ENCODE results near the gene SERPINB13.

Gene SERPINB13, protein sequence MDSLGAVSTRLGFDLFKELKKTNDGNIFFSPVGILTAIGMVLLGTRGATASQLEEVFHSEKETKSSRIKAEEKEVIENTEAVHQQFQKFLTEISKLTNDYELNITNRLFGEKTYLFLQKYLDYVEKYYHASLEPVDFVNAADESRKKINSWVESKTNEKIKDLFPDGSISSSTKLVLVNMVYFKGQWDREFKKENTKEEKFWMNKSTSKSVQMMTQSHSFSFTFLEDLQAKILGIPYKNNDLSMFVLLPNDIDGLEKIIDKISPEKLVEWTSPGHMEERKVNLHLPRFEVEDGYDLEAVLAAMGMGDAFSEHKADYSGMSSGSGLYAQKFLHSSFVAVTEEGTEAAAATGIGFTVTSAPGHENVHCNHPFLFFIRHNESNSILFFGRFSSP
- 0 to 0.29 (median 0.05) reads per million in 18 experiments for total RNA-seq

DNA sequence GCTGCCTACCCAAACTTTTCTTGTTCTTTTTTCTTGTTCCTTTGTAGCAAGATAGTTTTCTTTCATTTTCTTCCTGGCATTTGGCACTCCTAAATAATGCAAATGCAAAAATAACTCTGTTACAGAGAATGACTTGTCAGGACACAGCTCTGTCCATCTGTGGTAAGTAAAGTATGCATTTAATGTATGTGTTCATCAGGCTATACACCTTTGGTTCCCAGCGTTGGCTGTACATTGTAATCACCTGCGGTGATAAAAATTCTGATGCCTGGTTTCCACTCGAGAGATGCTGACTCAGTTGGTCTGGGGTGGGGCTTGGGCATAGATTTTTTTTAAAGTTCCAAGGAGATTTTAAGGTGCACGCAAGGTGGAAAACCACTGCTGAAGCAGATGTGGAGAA is at the start of gene SERPINB13:
Gene SERPINB13 (plus strand): TSS at position 378 of the 400 bp plus-strand sequence. CDS start 1,325 bp downstream, outside the sequence.
- no peak for DNase-seq

DNA sequence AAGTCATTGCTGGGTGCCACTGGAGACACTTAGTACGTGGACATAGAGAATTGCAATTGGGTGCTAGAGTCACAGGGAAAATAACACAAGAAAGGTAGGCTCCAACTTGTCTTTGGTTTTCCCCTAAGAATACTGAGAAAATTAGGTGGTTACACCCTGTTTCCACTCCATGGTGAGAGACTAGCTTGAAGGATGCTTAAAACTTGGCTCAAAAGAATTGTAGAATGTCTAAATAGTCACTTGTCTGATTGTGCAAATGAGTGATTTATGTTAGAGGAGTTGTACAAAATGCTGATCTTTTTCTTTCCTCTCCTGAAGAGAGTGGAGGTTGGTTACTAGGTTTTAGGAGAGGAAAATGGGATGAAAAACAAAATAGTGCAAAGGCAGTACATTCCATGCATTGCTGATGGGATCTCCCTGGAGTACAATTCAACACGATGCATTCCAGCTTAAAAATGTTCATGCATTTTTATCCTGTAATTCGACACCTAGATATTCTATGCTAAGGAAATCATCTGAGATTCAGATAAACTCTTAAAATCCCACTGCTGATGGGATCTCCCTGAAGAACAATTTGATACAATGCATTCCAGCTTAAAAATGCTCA is 47.1 kb upstream of the SERPINB13 start:
- DNase-seq: no peak

DNA sequence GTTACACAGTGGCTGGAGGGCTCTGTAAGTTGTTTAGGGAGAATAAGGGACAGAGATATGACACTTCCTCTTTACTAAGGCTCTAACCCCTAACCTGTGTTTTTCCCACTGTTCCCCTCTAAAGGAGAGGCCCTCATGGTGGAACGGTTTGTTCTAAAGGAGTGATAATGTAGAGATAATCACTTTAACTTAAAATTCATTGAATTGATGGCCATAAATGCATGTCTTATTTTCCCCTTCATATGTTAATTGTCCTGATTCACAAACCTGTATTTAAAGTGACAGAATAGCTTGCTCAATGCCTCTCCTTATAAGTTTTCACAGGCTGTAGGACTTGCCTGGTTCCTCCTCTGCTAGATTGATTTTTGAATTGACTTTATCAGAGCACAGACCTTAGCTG is 45.1 kb upstream of the SERPINB13 start, which contains the start of gene SERPINB12:
Gene SERPINB12 (plus strand): TSS at position 301 of the 400 bp plus-strand sequence. CDS start 13,791 bp downstream, outside the sequence.
- no peak for DNase-seq

DNA sequence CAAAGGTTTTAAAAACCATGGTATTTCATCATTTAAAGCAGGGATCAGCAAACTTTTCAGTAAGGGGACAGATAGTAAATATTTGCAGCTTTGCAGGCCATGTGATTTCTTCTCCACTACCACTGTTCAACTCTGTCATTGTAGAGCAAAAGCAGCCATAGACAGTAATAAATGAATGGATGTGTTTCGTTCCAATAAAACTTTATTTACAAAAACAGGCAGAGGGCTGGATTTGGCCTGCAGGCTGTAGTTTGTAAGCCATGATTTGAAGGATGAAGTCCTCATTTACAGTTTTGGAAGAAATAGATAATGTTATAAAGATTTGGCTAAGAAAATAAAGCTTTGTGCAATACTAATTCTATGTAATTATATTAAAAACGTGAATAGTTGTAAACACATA is 43.1 kb upstream of the SERPINB13 start:
- DNase-seq: no peak

DNA sequence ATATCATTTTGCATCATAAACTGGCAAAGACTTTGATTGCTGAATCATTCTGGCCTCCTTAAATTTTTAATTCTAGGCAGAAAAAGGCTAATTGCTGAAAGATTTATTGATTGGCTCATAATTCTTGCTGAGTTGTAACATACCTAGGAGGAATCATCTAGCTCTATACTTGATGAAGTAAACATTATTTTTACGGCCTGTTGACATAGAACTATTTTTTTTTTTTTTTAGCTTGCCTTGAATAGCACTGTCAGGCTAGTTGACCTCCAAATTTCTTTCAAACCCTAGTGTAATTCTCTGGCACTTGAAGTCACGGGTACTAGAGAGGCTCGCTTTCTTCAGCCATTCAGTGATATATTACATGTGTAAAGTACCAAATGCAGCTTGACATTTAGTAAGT is 42.1 kb upstream of the SERPINB13 start:
- no peak for DNase-seq

DNA sequence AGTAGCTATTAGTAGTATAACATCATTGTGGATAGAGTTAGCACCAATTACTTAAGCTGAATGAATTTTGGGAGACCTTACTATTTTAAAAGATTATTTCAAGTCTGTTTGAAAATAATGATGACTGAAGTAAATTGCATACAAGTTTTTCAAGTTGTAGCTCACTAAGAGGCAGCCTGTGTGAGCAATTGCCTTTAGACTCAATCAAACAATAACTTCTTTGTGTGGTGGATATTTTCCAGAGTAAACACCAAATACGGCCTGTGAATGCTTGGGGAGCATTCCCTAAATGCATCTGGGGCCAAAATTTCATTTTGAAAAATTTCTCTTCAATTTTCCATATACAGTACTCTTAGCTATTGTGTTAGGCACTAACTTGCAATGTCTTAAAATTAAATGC is 37.1 kb upstream of the SERPINB13 start:
- DNase-seq: no peak

DNA sequence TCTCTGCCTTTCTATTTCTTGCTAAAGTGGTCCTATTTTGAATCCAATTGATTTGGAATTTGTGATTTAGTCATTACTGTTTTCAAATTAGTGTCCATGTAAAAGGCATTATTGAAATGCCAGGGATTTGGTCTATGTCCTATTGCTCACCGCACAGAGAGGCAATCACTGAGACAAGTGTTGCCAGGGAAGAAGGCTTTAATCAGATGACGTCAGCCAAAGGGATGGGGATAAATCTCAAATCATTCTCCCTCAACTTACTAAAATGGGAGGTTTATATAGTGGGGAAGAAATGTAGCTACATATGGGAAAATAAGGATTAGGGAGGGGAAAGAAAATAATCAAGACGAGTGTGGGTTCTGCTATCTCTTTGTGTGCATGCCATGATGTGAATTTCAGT is 35.4 kb upstream of the SERPINB13 start:
- no peak for DNase-seq

DNA sequence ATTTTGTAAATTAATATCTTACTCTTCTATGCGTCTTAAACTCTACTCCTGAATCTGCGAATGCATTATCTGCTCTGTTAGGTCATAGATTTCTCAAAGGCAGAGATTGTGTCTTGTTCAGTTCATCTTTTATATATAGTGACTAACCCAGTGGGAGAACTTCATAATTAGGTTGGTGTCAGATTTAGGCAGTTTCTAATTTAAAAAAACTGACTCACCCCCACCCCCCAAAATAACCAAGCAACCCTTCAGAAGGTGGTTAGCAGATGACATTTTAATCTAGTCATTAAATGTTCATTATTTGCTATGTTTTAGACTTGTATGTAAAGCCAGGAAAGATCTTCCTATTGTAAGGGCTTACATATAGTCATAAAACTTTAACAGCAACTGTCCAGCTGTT is 34.6 kb upstream of the SERPINB13 start:
- no peak for DNase-seq

DNA sequence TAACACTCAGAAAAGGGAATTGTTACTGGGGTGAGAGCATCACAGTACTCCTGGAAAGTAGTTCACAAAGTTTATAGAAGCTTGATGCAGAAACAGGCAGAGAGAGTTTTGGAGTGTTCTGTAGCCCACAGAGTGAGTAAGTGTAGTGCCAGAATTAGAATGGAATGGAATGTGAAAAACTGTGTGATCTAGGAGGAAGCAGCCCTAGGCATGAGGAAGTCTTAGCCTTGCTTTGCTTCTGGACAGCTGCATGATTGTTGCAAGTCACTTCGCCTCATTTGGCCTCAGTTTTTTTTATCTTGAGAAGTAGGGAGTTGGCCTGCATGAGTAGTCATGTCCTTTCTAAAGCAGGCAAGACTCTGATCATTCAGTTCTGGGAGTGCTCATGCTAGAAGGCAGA is 34.1 kb upstream of the SERPINB13 start:
- peak; percentile 84 for DNase-seq

DNA sequence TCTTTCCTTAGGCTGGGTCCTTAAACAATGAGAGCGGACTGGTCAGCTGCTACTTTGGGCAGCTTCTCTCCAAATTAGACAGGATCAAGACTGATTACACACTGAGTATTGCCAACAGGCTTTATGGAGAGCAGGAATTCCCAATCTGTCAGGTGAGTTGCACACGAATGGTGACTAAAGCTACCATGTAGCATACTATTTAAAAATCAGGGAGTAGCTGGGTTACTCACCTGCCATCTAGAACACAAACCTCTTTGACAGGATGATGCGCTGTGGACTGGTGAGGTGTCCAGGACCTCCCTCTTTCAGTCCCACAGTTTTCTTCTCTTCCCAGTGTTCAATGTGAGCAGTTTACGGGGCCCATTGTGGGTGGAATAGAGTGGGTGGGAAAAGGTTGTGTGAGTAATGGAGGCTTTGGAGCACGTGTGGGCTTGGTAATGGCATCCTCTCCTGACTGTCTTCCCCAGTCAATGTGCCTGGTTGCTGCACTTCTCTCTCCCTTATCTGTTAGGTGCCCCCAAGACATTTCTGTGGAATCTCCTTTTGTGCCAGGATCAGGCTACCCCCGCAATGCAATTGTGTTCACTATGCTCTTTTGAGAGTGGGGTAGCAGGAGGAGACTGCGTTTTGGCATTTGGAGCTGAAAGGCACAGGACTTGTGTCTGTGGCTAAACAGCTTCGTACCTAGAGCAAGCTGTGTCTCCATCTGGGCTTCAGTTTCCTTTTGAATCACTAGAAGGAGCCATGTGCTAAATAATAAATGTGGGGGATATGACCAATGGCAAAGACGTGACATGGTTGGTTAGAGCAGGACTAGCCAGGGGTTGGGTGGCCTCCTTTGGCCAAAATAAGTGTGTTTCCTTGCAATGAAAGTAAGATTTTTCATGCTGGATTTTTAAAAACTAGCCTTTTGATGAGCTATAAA is 27.3 kb upstream of the SERPINB13 start:
- no peak for DNase-seq

DNA sequence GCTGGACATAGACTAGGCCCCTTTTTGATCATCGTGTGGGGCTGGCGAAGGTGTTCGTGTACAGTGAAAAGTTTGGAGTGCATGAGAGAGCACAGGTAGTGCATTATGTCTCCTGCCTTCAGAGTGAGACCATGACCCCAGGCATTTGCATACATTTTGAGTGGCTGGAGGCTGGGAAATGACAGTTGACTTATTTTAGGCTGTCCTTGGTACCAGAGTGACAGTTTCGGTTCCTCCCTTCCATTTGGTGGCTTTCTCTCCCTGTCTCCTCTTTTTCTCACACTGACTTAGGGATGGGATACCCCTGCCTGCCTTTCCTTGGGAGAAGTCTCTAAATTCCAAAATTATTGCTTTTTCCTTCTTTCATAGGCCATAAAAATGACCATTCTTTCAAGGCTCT is 24.9 kb upstream of the SERPINB13 start:
- DNase-seq: no peak

DNA sequence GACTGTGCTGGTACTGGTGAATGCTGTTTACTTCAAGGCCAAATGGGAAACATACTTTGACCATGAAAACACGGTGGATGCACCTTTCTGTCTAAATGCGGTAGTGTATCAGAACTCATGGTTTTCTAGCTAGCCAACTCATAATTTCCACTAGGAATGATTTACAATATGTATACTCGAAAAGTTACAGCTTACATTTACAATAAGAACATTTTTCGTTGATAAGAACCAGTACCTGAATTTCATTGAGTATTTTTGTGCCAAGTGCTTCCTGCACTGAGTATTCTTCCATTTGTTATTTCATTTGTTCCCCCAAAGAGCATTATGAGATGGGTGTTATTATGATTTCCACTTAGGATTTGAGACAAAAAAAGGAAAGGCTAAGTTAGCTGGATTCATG is 23.1 kb upstream of the SERPINB13 start:
- DNase-seq: no peak

DNA sequence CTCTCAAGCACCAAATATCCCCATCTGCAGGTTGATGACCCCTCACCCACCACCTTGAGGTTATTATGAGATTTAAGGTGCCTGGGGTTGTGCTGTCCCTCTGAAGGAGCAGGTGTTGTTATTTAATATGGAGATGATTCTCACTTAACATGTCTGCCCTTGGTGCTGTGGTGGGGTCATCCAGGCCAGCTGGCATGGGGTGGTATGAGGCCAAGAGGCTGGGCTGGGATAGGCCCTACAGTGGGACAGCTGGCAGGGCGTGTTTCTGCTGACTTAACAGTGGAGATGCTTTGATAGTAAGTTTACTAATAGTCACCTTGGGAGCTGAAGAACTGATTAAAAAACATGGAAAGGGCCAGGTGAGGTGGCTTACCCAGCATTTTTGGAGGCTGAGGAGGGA is 22.6 kb upstream of the SERPINB13 start:
- DNase-seq: no peak

DNA sequence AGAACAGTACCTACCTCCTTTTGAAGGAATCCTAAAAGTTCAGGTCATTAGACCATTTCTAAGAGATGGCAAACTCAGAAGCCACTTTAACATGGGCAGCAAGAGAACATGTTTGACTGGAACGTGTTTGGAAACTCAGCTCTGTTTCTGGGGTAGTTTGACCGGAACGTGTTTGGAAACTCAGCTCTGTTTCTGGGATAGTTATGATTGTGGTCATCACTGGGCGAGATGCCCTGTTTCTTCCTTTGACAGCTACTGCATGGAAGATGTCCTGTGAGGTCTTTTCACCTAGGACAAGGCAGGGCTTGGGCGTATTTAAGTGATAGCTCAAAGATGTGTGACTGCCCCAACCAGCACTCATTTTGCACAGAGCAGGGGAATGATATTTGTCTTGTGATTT is 19.9 kb upstream of the SERPINB13 start:
- DNase-seq: no peak

DNA sequence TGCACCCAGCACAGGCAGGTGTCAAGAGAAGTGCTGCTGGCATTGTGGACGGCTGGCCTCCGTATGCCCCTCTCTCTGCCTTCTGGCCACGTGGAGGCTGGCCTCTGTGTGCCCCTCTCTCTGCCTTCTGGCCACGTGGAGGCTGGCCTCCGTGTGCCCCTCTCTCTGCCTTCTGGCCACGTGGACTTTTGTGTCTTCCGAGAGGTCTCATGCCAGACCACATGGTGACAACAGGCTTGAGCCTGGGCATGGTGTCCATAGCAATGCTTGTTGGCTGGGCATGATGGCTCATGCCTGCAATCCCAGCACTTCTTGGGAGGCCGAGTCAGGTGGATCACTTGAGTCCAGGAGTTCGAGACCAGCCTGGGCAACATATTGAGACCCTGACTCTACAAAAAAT is 19.3 kb upstream of the SERPINB13 start:
- DNase-seq: no peak

DNA sequence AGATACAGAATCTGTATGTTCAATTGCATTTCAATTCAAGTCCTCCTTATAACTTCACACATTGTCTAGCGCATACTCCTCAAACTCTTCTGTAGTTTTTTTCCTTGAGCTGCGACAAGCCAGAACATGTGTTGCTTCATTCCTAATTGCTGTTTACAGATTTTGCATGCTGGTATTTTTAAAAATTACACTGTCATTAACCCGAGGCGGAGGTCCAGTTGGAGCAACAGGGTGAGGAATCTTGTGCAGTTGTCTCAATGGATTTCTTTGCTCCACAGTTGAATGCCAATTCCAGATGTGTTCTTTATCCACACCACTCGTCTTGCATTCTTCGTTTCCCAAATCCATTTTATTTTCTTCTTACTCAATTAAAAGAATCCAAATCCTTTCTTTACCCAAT is 16.4 kb upstream of the SERPINB13 start:
- no peak for DNase-seq

DNA sequence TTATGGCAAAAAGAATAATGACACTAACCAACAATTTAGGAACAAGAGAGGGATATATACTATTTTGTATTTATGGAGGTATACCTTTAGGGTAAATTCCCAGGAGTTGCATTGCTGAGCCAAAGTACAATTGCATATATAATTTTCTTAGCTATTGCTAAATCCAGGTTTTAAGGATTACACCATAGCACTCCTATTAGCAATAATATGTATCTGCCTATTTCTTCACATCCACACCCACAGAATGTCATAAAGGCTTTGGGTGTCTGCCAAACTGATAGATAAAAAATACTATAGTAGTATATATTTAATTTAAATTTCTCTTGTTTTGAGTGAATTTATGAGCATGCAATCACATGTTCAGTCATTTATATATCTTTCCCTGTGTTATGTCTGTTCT is 11.5 kb upstream of the SERPINB13 start:
- peak; percentile 43 to 81 for DNase-seq

DNA sequence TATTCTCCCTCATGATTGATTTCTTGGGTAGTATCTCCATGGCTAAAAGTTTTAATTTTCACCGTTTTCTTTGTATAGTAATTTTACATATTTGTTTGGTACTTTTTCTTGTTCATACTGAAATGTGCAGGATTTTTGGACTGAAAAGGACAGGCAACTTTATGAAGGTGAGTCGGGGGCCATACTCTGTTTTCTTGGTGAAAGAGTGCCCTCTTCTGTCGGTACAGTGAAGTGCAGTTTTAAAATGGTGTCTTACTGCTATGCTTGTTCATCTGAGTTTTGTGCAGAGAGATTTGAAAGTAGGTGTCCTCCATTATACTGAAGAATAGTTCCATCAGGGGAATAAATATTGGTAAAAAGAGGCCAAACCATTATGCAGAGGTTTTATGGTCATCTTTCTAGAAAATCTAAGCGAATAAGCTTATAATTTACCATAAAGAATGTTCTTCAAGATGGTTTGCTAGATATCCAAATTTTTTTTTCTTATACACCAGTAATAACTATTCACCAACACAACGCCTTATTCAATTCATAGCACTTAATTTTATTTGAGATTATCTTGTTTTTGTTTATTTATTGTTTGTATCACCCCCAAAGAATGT is 8.7 kb upstream of the SERPINB13 start:
- DNase-seq: peak; percentile 25 to 41

DNA sequence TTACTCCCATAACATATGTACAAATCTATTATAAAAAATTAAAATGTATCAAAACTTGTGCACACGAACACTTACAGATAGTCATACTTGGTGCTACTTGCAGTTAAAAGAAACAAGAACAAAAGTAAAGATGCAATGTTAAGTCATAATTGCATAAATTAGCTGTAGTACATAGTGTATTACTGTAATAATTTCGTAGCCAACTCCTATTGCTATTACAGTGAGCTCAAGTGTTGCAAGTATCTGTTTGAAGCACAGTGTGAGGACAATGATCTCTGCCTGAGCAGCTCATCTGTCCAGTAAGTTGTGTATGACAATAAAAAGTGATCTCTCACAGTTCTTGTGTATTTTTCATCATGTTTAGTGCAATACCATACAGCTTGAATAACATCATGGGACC is 7.5 kb upstream of the SERPINB13 start:
- DNase-seq: peak; percentile 56 to 93

DNA sequence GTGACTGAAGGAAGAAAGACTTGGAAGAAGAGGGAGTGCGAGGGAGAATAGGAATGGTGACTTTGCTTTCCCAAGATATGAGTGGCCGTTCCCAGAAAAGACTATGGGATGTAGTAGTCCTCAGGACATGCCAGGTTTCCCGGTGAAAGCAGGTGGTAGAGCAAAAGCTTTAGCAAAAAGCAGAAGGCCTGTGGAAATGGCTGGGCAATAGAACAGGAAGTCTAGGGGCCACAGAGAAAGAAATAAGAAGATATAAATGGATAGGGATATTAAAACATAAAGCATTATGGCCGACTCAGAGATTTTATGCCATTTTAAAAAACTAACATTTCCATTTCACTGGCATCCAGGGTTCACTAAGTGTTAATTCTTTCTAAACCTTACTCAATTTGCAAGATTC is 1.2 kb upstream of the SERPINB13 start:
- DNase-seq: no peak

DNA sequence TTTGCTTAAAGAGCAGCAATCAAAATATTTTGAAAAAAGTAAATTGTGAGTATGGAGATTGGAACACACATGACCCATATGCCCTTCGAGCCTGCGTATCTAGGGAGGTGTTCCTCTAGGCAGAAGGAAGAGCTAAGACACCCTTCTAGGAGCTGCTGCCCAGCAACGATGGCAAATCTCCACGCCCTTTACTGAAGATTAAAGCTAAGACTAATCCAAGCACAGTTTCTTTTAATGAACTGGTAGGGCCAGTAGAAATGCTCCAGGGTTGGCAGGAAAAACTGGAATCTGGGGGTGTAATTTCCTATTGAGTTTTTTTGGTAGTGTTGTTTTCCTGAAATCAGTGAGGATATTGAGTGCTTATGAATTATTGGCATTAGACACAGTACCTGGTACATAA is 712 bp upstream of the SERPINB13 start:
- DNase-seq: no peak

DNA sequence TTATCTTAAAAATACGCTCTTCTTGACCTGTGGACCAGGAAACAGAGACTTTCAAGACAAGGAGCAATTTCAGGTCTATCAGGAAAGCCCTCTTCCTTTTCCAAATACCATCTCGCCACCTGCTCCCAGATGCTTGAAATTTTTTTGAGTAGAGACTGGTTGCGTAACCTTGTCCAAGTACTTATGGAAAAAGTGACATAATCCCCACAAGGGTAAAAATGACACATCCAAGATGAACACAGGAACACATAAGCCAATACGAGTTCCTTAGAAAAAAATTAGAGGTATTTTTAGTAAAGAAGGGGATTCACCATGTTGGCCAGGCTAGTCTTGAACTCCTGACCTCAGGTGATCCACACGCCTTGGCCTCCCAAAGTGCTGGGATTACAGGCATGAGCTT is 1.8 kb downstream of the SERPINB13 start:
- peak; percentile 16 to 43 for DNase-seq

DNA sequence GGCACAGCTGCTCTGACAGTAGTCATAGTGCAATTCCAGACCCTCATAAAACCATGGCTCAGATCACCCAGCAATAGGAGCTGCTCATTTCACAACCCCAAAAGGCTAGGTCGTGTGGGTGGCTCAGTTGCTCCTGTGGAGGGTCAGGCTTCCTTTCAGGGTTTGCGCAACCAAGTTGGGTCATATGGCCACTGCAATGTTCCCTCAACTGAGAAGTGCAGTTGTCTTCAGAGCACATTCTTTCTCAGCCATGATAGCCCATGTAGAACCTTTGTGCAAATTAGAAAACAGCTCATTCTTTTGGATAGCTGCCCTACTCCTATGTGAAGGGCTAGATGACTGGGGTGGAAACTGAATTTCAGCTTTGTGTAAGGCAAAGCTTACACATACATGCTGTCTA is 3.2 kb downstream of the SERPINB13 start:
- DNase-seq: peak; percentile 94 to 96

Data from inflammatory macrophage (primary cell).